Measurements from ENCODE around the gene GLB1L2.

DNA sequence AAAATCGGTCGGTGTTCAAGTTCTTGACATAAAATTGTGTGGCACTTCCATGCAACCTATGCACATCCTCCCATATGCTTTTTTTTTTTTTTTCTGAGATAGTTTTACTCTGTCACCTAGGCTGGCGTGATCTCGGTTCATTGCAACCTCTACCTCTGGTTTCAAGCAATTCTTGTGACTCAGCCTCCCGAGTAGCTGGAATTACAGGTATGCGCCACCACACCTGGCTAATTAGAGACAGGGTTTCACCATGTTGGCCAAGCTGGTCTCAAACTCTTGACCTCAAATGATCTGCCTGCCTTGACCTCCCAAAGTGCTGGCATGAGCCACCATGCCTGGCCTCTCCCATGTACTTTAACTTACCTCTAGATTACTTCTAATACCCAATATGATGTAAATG lies 40.6 kb upstream of the GLB1L2 start:
- TF ChIP-seq ZNF274 (IDR thresholded peaks at IDR 0.05; ENCODE audit: low read depth, low read length) = no peak
- TF ChIP-seq YY1 (IDR thresholded peaks at IDR 0.05; ENCODE audit: insufficient read depth, insufficient read length) = no peak
- TF ChIP-seq SUZ12 (IDR thresholded peaks at IDR 0.05; ENCODE audit: extremely low read depth, insufficient read depth, insufficient read length) = no peak
